ENCODE measurements around the gene WDR86. TPM values are rescaled to one million over a fixed set of nuclear protein-coding genes. Genes with fewer than 3 reads are reported as not detected.

WDR86 gene
- polyA plus RNA-seq, 1 experiment, result 0.04 TPM

- DNase-seq (ENCODE audit: low read depth), result no peak
- no peak for TF ChIP-seq CTCF (IDR thresholded peaks at IDR 0.05; ENCODE audit: insufficient read depth, low read depth, low read length)
- CTCF ChIA-PET, result interaction anchor here (6.4 kb wide), 1 partner anchor 74 kb away, joined by 22 read pairs; no protein-coding TSS in a partner anchor
- POLR2A ChIA-PET, result no interaction called here
- peaks cover 23% of the 10 kb centered on the region for H3K36me3 ChIP-seq (ENCODE audit: control insufficient read depth, insufficient read depth, low read length)
- H3K27me3 ChIP-seq (ENCODE audit: control insufficient read depth, insufficient read depth, low read length), result no peaks in the 10 kb centered on the region
- no peak overlapping the region for H3K4me3 ChIP-seq (ENCODE audit: low read depth, low read length)
These were observed 35.1 kb downstream of the WDR86 start for GRCh38 chr7:151374726-151375125.

- no peak for DNase-seq (ENCODE audit: low read depth)
These were observed 35.7 kb downstream of the WDR86 start for GRCh38 chr7:151374139-151374538.

GRCh38 chr7:151373599-151373998 lies 36.2 kb downstream of the WDR86 start:
- ChIA-PET CTCF (interaction anchor here (0.5 to 0.8 kb wide), 2 partner anchors 76 to 81 kb away, joined by 3 read pairs; no protein-coding TSS in a partner anchor), POLR2A (no interaction called here)
- Histone ChIP-seq H3K27me3 (ENCODE audit: control insufficient read depth, insufficient read depth, low read length) (no peaks in the 10 kb centered on the region), H3K4me3 (ENCODE audit: low read depth, low read length) (no peak overlapping the region), H3K36me3 (ENCODE audit: control insufficient read depth, insufficient read depth, low read length) (peaks cover 25% of the 10 kb centered on the region)
- DNase-seq (ENCODE audit: low read depth), result no peak
- TF ChIP-seq CTCF (IDR thresholded peaks at IDR 0.05; ENCODE audit: insufficient read depth, low read depth, low read length), result no peak

More at GRCh38 chr7:151374139-151374538, 35.7 kb downstream of the WDR86 start:
- TF ChIP-seq CTCF (IDR thresholded peaks at IDR 0.05; ENCODE audit: insufficient read depth, low read depth, low read length), result no peak
- ChIA-PET POLR2A (no interaction called here), CTCF (interaction anchor here (0.8 kb wide), 1 partner anchor 75 kb away, joined by 3 read pairs; no protein-coding TSS in a partner anchor)
- peaks cover 23% of the 10 kb centered on the region for H3K36me3 ChIP-seq (ENCODE audit: control insufficient read depth, insufficient read depth, low read length)
- no peaks in the 10 kb centered on the region for H3K27me3 ChIP-seq (ENCODE audit: control insufficient read depth, insufficient read depth, low read length)
- no peak overlapping the region for H3K4me3 ChIP-seq (ENCODE audit: low read depth, low read length)

GRCh38 chr7:151372612-151373265 lies 37.1 kb downstream of the WDR86 start:
- ChIA-PET CTCF (interaction anchor here (0.5 kb wide), 1 partner anchor 82 kb away, joined by 3 read pairs; no protein-coding TSS in a partner anchor), POLR2A (no interaction called here)
- Histone ChIP-seq H3K36me3 (ENCODE audit: control insufficient read depth, insufficient read depth, low read length) (peaks cover 27% of the 10 kb centered on the region), H3K4me3 (ENCODE audit: low read depth, low read length) (no peak overlapping the region), H3K27me3 (ENCODE audit: control insufficient read depth, insufficient read depth, low read length) (no peaks in the 10 kb centered on the region)
- no peak for DNase-seq (ENCODE audit: low read depth)
- no peak for TF ChIP-seq CTCF (IDR thresholded peaks at IDR 0.05; ENCODE audit: insufficient read depth, low read depth, low read length)

GRCh38 chr7:151371266-151371665 lies 38.6 kb downstream of the WDR86 start:
- ChIA-PET POLR2A (no interaction called here), CTCF (interaction anchor here (0.9 to 7.0 kb wide), 3 partner anchors 10 to 80 kb away, joined by 3 to 148 read pairs (median 3); no protein-coding TSS in a partner anchor)
- H3K36me3 ChIP-seq (ENCODE audit: control insufficient read depth, insufficient read depth, low read length), result peaks cover 20% of the 10 kb centered on the region
- H3K4me3 ChIP-seq (ENCODE audit: low read depth, low read length), result no peak overlapping the region
- no peak for TF ChIP-seq CTCF (IDR thresholded peaks at IDR 0.05; ENCODE audit: insufficient read depth, low read depth, low read length)
- DNase-seq (ENCODE audit: low read depth), result no peak
- H3K27me3 ChIP-seq (ENCODE audit: control insufficient read depth, insufficient read depth, low read length), result no peaks in the 10 kb centered on the region
